Bronchial epithelial cell (primary cell): ENCODE results near the gene SCFD2. TPM values are rescaled to one million over a fixed set of nuclear protein-coding genes. Genes with fewer than 3 reads are reported as not detected.

Experiments used
- DNase-seq: peaks from one replicate; pipeline ENCODE4 v3.0.0-alpha.2; 2010; ENCODE audit warnings: low read depth
- FAIRE-seq: peaks from 2 replicates; lab custom pipeline; 2011; peaks lifted over from hg19 to GRCh38; lab: Jason Lieb, UNC
- H3K27me3 ChIP-seq: 2 replicates; pipeline ENCODE4 v1.5.1; 2011; ENCODE audit warnings: low read length; ENCODE audit not compliant: control insufficient read depth, insufficient read depth
- H3K36me3 ChIP-seq: 2 replicates; pipeline ENCODE4 v1.5.1; 2011; ENCODE audit warnings: low read length; ENCODE audit not compliant: control insufficient read depth, insufficient read depth
- H3K4me3 ChIP-seq: 2 replicates; pipeline ENCODE4 v1.5.1; 2011; ENCODE audit warnings: mild to moderate bottlenecking, low read depth, low read length, control low read depth
- total RNA-seq: library from RNA; depleted of rRNA; stranded (reverse); fragments of >200 nt; gene quantifications from 2 replicates; pipeline ENCODE4 v1.2.1, GENCODE V29; 2014
- TF ChIP-seq, protein P1 (sequence below): IDR thresholded peaks from 2 replicates; pipeline ENCODE4 v1.5.1; 2011; ENCODE audit warnings: mild to moderate bottlenecking, moderate library complexity, low read length, control low read depth, inconsistent platforms; ENCODE audit not compliant: insufficient read depth, severe bottlenecking

Gene SCFD2
- total RNA-seq, 1 donor from 2014 or later: 21.9 TPM

DNA sequence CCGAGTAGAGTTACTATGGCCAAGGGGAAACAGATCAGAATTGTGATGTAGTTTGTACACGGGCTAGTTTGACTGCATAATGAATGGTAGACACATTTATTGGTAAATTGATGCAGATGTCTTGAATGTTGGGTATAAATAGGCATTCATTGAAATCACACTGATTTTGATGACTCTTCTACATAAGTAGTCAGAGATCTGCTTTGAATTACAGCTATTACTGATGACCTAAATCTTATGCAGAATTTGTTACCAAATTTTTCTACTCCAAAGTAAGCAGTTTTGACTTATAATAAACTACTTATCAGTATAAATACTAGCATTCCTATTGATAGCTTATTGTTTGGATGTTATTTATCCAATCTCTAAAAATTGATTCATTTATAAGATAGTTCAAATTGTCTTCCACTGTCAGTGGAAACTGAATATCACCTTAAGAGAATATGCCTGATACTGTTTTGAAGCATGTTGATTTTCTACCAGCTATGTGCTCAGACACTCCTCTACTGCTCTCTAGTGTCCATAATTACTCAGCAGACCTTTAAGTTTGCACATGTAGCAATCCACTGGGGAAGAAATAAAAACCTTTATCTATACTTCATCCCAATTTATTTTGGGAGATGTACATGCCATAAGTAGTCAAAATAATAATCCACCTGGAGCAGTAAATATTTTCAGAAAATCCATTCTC lies 383.5 kb downstream of the SCFD2 start:
- DNase-seq (peak; percentile 63), FAIRE-seq (no peak)
- no peak overlapping the region for H3K4me3 ChIP-seq
- no peaks in the 10 kb centered on the region for H3K36me3 ChIP-seq
- TF ChIP-seq, protein P1, sequence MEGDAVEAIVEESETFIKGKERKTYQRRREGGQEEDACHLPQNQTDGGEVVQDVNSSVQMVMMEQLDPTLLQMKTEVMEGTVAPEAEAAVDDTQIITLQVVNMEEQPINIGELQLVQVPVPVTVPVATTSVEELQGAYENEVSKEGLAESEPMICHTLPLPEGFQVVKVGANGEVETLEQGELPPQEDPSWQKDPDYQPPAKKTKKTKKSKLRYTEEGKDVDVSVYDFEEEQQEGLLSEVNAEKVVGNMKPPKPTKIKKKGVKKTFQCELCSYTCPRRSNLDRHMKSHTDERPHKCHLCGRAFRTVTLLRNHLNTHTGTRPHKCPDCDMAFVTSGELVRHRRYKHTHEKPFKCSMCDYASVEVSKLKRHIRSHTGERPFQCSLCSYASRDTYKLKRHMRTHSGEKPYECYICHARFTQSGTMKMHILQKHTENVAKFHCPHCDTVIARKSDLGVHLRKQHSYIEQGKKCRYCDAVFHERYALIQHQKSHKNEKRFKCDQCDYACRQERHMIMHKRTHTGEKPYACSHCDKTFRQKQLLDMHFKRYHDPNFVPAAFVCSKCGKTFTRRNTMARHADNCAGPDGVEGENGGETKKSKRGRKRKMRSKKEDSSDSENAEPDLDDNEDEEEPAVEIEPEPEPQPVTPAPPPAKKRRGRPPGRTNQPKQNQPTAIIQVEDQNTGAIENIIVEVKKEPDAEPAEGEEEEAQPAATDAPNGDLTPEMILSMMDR: peak; percentile 48
- no peaks in the 10 kb centered on the region for H3K27me3 ChIP-seq

DNA sequence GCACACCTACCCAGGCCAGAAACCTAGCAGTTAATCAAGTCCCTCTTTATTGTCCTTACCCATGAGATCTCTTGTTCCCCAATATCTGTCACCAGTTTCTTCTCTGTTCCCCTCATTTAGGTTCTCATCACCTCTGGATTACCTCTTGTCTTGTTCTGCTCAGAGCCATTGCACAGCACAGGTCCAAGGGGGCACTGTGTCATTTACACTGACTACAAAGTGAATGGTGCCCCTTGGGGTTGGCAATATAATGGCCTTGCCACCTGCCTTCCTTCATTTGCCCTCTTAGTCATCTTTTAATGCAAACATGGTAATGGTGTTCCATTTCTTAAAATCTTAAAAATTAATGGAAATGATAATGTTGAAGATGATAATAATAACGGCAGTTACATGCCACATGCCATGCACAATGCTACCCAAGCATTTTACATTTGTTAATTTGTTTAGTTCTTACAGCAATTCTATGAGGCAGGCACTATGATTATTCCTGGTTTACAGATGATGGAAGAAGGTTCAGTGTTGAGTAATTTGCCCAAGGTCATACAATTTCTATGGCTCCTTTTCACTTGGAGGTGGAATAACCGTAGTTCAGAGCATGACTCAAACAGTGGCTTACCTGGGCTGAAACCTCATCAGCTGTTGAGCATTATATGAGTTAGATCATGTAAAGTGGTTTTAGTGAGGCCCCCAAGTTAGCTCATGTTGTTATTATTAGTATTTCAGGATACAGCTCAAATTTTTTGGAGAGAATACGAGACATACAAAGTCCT lies 385.9 kb downstream of the SCFD2 start:
- DNase-seq (peak; percentile 62), FAIRE-seq (peak; percentile 7)
- Histone ChIP-seq H3K27me3 (no peaks in the 10 kb centered on the region), H3K36me3 (no peaks in the 10 kb centered on the region), H3K4me3 (no peak overlapping the region)
- TF ChIP-seq, protein P1: no peak

DNA sequence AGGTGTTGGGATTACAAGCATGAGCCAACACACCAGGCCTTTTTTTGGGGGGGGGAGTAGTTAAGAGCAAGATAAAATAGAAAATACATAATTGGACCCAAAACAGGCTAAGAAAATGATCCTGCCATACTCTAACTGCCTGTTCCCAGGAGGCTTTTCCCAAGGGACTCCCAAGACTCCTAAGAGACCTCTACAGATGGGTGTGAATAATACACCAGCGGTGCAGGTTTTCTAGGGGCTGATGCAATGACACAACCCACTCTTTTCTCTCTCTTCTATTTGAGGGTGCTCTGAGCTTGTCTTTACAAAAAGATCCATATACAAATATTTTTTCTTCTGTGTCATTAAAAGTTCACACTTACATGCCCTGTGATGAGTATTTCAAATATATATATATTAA lies 386.8 kb downstream of the SCFD2 start:
- Histone ChIP-seq H3K4me3 (no peak overlapping the region), H3K36me3 (no peaks in the 10 kb centered on the region), H3K27me3 (no peaks in the 10 kb centered on the region)
- TF ChIP-seq, protein P1: no peak
- FAIRE-seq (no peak), DNase-seq (no peak)

DNA sequence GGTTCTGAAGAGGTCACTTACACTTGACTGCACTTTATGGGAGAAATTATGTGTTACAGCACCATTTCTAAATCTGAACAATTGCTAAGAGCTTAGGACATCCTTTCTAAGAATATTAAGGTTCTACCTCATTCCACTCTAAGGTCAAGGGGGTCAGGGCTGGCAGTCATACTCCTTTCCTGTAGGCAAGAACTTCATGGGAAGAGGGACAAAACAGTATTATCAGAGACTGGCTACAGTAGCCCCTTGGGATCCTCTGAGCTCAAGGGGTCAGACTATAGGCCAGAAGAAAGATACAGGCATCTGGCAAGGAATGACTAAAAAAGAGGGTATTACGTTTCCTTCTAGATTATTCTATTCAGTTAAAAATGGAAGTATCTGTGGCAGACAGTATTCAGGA lies 388.6 kb downstream of the SCFD2 start:
- FAIRE-seq: no peak
- DNase-seq: no peak
- Histone ChIP-seq H3K4me3 (no peak overlapping the region), H3K27me3 (no peaks in the 10 kb centered on the region), H3K36me3 (no peaks in the 10 kb centered on the region)
- TF ChIP-seq, protein P1: no peak

DNA sequence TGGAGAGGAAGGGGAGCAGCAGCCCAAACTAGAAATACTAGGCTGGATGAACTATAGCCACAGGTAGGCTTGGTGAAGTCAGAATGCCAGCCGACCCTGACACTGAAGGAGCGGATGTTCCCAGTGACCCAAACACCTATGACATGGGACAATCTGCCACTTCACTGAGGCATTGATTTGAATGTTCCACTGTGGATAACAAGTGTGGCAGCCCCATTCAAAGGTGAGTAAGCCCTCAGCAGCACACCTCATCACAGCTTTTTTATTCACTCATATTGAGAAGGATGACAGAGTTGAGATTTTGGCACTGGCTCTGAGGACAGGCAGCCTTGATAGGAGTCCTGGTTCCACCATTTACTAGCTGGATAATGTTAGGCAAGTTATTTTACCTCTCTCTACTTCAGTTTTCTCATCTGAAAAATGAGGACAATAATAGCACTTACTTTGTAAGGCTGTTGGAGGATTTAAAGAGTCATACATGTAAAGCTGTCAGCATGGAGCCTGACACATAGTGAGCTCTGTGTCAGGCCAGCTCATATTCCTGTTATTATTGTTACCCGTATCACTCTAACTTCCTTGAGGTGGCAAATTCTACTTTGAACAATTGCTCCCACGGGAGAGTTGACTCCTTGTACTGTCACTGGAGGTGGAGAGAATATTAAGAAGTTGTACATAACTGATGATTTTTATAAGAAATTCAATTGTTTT lies 389.2 kb downstream of the SCFD2 start:
- no peak for FAIRE-seq
- Histone ChIP-seq H3K4me3 (no peak overlapping the region), H3K27me3 (no peaks in the 10 kb centered on the region), H3K36me3 (no peaks in the 10 kb centered on the region)
- DNase-seq: no peak
- TF ChIP-seq, protein P1: no peak
